HG02870 (cell line): ENCODE measurements around the gene EEF2K.
"Not testable (repeated sequence)": the region's sequence is repeated elsewhere in the genome, so short reads cannot be mapped to it uniquely, and the experiment has no call there.

Experiments used
- ATAC-seq: cut with Tn5 transposase; IDR thresholded peaks from one replicate; pipeline ENCODE4 v1.9.1; 2021; ENCODE audit warnings: mild to moderate bottlenecking, moderate library complexity; ENCODE audit not compliant: unreplicated experiment

EEF2K gene

DNA sequence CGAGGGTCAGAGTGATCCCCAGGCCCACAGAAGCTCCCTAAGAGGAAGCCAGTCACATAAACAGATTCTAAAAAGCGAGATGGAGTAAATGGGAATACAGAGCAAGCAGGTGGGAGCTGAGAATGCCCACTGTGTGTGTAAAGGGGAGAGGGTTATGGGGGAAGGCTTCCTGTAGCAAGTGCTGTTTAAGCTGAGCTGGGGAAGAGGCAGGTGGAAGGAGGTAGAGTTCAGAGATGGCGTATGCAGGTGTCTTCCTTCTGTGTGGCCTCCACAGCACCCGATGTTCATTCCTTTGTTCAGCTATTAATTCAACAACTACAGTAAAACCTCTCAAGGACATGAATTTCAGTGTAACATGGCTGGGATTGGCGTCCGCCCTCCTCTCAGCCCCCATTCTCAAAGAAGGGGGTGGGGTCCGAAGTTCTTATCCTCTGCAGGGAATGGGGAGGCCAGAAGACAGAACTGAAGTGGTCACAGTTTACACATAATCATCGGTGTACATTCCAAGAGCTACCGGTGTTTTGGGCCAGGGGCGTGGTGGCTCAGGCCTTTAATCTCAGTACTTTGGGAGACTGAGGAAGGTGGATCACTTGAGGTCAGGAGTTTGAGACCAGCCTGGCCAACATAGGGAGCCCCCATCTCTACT, 1.8 kb downstream of the EEF2K start:
- ATAC-seq: no peak

DNA sequence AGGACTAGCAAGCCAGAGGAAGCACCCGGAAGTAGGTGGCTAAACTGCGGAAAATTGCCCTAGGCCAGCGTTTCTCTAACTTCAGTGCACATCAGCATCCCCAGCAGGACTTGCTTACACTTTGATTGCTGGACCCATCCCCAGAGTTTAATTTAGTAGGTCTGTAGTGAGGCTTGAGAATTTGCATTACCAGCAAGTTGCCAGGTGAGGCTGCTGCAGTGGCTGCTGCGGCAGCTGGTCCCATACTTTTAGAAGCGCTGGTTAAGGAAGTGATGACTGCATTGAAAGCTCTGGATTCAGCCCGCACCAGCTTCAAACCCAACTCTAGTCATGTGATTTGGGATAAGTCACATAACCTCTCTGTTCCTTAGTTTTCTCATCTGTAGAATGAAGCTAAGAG, 4.2 kb downstream of the EEF2K start:
- ATAC-seq: no peak

DNA sequence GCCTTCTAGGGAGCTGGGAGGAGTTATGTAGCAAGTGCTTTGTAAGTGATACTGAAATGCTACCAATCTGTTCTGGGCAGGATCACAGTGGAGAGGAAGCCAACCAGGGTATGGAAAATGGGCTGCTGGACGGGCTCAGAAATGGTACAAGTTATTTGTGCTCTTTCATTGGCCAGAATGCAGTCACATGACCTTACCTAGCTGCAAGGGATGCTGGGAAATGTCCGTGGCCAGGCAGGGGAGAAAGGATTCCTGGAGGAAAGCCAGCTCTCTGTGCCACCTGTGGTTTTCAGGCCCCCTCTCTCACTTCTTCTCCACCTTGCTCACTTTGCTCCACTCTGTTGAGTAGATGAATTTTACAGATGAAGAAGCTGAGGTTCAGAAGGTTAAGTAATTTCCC, 4.8 kb downstream of the EEF2K start:
- no peak for ATAC-seq

DNA sequence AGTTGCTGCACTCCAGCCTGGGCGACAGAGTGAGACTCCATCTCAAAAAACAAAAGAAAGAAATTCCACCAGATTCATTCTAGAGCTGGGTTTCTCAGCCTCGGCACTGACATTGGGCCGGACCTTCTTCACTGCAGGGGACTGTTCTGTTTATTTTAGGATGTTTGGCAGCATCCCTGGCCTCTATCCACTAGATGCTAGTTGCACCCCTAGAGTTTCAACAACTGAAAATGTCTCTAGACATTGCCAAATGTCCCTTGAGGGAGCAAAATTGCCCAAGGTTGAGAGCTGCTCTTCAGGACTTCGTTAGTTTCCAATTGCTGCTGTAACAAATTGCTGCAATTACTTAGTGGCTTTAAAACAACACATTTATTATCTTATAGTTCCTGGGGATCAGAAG, 7.2 kb downstream of the EEF2K start:
- ATAC-seq: no peak

DNA sequence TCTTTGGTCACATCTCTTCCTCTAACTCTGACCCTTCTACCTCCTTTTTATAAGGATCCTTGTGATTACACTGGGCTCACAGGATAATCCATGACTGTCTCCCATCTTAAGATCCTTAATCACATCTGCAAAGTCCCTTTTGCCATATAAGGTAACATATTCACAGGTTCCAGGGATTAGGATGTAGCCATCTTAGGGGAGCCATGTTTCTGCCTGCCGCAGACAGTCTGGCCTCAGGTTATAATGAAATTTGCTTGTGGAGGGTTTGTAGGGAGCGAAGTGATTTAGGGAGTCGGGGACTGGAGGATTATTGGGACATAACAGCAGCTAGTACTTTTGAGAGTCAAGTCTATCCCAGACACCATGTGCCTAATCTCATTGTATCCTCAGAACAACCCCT, 7.7 kb downstream of the EEF2K start:
- ATAC-seq: no peak

DNA sequence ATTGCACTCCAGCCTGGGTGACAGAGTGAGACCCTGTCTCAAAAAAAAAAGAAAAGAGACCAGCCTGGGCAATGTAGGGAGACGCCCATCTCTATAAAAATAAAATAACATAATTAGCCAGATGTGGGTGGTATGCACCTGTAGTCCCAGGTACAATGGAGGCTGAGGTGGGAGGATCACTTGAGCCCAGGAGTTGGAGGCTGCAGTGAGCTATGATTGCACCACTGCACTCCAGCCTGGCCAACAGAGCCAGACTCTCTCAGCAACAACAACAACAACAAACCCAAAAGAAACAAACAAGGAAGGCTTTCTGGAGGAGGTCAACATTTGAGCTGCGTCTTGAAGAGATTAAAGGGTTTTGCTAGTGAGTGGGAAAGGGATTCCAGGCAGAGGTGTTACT, 8.3 kb downstream of the EEF2K start:
- ATAC-seq: no peak

DNA sequence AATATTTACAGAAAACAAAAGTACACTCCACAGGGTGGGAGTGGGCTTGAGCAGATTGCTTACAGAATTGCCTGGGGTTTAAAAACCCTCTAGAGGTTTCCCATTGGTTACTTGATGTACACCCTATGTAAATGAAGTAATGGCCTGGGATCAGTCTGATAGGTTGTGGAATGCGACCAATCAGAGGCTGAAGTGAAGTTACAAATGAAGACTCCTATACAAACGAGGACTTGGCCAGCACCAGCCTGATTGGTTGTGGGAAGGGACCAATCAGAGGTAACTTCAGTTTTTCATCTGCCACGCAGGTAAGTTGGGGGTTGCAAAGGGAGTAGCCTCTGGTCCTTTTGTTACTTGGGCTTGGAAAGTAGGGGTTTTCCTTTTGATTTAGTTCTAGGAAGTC, 8.8 kb downstream of the EEF2K start:
- ATAC-seq: no peak

DNA sequence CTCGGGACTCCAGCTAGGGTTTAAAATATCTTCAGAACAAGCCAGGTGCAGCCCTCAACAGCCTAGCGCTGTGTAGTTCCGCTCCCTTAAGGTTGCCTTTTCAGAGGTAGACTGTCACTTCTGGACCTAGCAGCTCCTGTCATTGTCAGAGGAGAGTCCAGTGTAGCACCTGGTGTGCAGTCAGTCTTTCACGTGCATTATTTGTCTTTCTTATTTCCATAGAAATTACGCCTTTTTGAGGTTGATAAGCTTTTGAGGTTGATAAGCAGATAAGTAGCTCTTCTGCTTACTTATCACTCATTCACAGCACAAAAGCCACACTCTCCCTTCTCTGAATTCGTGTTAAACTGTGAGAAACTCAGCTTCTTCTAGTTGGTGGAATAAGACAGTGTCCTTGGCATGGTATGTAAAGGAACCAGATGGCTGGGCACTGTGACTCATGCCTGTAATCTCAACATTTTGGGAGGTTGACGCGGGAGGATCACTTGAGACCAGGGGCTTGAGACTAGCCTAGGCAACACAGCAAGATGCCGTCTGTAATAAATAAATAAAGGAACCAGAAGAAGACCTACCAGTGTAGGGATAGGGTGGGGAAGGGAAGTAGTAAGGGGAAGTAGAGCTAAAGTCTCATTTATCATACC, 10.2 kb downstream of the EEF2K start:
- no peak for ATAC-seq

DNA sequence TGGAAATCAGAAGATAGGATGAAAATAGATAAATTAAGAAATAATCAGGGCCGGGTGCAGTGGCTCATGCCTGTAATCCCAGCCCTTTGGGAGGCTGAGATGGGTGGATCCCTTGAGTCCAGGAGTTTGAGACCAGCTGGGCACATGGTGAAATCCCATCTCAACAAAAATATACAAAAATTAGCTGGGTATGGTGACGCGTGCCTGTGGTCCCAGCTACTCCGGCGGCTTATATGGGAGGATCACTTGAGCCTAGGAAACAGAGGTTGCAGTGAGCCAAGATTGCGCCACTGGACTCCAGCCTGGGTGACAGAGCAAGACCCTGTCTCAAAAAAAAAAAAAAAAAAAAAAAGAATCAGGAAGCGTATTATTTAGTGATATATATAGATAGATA, 10.8 kb downstream of the EEF2K start:
- ATAC-seq: not testable (repeated sequence)

DNA sequence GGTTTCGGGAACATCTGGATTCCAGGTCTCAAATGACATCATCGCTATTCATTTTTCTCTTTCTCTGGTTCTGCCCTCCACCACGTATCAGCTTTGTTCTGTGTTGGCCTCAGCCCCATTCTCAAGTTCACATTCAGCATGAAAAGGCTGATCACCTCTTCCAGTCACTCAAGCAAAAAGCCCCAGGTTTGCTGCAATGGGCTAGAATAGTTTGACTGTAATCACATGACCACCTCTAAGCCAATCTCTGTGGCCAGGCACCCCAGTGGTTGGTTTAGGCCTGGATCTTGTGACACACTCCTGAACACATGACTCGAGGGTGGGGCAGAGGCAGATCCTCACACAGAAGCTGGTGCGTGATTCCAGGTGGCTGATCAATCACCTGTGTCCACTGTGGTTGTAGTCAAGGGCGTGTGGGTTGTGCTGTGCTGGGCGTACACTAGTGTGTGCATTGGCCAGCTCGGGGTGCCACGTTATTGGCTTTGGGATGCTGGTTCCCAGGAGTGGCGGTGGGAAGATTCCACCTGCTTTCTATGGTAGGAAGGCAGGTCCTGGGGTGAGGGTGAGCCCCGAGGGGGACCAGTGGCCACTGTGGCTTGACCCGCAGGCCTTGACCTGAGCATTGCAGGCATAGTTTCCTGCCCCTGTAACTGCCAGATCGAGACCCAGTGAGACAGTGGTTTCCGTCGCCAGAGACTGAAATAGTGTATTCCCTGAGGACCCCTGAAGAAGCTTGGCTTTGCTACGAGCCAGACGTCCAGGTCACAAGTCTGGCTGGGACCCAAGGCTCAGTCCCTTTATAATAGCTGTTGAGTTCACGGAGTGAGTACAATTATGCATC, 12.0 kb downstream of the EEF2K start:
- ATAC-seq: peak; percentile 88

DNA sequence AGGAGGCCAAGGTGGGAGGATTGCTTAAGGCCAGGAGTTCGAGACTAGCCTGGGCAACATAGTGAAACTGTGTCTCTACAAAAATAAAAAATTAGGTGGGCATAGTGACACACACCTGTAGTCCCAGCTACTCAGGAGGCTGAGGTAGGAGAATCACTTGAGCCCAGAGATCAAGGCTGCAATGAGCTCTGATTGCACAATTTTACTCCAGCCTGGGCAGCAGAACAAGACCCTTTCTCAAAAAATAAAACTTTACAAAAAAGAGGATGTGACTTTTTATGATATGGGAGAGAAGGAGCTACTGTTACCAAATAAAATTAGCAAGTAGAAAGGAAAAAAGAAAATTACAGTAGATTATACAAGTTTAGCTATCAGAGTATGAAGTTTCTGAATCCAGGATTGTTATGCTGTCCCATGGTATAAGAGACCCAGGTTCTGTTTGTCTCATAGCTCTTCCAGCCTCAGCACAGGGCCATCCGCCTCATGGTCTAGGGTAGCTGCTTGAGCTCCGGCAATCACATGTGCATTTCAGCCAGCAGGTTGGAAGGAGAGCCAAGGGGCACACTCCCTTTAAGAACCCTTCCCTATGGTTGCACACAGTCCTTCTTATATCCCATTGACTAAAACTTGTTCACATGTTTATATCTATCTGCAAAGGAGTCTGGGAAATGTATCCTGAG, 13.5 kb downstream of the EEF2K start:
- no peak for ATAC-seq

DNA sequence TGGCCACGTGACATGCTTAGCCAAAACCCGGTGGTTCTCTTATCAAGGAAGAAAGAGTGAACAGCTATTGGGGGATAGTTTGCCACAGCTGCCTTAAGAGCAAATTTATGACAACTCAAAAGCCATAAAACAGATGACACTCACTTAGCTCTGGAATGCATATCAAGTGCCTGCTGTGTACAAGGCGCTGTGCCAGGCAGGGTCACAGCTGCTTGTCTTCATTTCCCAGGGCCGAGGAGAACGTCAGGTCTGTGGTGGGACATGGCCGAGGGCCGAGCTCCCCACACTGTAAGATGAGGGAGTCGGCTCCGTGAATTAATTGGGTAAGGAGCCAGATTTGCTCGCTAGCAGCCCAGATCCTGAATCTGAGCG, 14.0 kb downstream of the EEF2K start:
- ATAC-seq: no peak

DNA sequence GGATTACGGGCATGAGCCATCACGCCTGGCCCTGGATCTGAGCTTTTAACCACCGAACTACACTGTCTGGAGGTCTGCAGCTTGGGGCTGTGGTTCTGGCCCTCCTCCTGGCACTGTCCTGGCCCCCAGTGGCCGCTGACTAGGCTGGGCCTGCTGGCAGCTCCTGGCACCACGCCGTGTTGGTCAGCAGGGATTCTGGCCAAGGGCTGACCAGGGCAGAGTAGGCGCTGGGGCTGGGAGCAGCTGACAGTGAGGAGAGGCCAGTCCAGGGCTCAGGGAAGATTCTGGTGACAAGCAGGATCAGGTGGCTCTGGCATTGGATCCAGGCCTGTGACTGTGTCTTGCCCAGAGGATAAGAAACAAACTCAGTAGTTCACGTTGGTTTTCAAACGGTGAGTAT, 14.6 kb downstream of the EEF2K start:
- ATAC-seq: no peak

DNA sequence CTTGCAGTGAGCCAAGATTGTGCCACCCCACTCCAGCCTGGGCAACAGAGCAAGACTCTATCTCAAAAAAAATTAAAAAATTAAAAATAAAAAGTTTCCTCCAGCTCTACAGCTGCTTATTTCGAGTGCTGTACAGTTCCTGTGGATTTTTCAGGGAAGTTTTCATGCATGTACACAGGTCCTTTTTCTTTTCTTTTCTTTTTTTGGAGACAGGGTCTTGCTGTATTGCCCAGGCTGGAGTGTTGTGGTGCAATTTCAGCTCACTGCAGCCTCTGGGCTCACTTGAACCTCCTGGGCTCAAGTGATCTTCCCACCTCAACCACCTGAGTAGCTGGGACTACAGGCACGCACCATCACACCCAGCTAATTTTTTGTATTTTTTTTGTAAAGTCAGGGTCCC, 15.9 kb downstream of the EEF2K start:
- no peak for ATAC-seq

DNA sequence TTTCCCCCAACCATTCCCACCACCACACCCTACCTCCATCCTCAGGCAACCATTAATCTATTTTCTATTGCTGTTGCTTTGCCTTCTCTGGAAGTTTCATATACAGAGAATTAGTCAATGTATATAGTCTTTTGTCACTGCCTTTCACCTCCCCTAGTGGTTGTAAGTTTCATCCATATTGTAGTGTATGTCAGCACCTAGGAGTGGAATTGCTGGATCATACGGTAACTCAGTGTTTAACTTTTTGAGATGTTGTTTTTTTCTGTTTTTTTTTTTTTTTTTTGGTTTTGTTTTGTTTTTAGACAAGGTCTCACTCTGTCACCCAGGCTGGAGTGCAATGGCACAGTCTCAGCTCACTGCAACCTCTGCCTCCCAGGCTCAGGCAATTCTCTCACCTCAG, 16.9 kb downstream of the EEF2K start:
- no peak for ATAC-seq

DNA sequence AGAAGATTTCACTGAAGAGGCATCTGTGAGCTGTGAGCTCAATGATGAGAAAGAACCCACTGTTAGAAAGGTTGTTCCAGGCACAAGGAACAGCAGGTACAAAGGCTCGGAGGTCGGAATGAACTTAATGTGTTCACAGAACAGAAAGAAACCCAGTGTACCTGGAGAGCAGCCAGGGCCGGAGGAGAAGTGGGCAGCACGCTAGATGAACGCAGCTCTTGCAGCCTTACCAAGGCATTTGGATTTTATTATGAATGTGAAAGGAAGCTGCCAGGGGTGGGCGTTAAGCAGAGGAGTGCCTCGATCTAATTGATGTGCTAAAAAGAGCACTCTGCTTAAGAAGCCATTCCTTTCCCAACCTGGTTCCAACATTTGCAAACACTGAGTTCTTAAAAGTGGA, 19.0 kb downstream of the EEF2K start:
- no peak for ATAC-seq

DNA sequence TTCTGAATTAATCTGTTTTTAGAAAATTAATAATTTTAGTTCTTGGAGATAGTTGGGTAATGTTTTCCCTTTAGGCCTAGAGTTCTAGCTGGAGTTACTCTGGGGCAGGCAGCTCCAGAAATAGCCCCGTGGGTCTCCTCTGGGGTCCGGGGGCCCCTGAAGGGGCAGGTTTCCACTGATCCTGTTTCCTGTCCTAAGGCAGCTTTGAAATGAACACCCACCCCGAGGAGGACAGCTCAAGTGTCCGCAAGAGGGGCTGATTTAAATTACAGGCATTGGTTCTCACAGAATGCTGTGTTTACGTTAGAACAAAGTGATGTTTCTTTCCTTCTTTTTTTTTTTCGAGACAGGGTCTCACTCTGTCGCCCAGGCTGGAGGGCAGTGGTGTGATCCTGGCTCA, 23.8 kb downstream of the EEF2K start:
- no peak for ATAC-seq

DNA sequence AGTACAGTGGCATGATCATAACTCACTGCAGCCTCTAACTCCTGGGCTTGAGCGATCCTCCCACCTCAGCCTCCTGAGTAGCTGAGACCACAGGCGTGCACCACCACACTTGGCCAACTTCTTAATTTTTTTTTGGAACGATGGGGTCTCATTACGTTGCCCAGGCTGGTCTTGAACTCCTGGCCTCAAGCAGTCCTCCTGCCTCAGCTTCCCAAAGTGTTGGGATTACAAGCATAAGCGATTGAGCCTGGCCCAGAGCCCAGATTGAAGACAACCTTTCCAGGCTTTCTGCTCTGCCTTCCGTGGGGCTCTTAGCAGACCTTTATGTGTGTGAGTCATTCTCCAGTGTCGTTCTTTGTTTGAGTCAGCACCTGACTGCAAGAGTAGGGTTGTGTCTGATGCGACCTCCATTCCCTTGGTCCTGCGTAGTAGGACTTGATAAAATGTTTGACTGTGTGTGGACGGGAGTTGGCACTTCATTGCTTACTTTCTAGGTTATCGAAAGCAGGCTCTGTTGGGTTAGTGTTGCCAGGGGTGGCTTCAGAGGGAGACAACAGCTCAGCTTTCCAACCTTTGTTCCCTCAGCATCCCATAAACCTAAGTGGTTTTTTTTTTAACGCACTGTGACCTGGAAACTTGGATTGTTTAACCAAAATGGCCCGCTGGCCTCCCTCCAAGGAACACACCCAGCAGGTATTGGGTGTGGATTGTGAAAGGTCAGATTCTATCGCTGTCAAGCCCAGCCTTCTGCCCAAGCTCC, 26.4 kb downstream of the EEF2K start:
- ATAC-seq: no peak

DNA sequence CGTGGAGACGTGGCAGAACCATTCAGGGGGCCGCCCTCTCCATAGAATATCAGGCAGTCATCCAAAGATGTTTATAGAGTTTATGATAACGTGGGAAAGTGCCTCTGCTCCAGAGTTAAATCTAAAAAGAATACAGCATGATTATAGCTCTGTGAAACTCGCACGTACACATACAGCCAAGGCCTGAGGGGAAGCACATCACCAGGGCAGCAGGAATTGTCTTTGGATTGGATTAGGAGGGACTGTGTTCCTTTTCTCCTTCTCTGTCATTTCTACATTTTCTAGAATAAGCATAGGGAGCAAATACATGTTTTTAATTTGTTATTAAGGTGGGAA, 26.9 kb downstream of the EEF2K start:
- no peak for ATAC-seq

DNA sequence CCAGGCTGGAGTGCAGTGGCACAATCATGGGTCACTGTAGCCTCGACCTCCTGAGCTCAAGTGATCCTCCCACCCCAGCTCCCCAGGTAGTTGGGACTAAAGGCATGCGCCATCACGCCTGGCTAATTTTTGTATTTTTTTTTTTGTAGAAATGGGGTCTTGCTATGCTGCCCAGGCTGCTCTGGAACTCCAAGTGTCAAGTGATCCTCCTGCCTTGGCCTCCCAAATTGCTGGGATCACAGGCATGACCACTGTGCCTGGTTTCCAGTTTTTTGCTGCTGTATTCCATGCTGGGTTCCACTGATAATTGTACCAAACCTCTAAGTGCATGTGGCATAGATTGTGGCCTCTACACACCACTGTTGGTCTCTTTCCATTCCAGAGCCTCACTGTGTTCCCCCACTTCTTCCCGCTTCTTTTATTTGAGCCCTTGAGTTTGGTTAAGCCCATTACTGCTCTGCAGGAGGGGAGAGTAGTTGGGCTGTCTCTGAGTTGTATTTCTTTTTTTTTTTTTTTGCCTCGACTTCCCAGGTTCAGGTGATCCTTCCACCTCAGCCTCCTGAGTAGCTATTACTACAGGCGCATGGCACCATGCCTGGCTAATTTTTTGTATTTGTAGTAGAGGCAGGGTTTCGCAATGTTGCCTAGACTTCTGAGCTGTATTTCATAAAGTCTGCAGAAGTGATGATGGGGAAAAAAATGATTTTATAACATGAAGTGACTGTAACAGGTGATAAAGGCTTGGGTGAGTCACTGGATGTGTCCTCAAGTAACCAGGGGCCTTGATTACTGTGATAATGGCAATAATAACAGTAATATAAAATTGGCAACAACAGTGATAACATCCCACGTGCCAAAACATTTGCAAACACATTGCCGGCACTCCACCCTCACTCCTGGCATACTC, 30.0 kb downstream of the EEF2K start:
- no peak for ATAC-seq
